Erythroblast (primary cell): ENCODE measurements around the gene SAP130.
A peak's percentile ranks its signal among the peaks of the same experiment; 100 is the strongest.

Experiments
- DNase-seq, 2 experiments: peaks; one replicate each; lab custom pipeline; 2025; lab: John Stamatoyannopoulos, UW
- GATA1 ChIP-seq: IDR thresholded peaks from 2 replicates; pipeline ENCODE4 v1.6.1; 2011; ENCODE audit warnings: low read depth, mild to moderate bottlenecking, control low read depth, low read length, moderate library complexity
- POLR2A ChIP-seq: IDR thresholded peaks from 2 replicates; pipeline ENCODE4 v1.6.1; 2011; ENCODE audit warnings: mild to moderate bottlenecking, low read length

SAP130 gene

GRCh38 chr2:128003463-128003862 is 24.4 kb downstream of the SAP130 start:
- TF ChIP-seq POLR2A (no peak), GATA1 (no peak)
- no peak for DNase-seq

GRCh38 chr2:127996160-127996559 is 31.7 kb downstream of the SAP130 start:
- no peak for DNase-seq
- TF ChIP-seq POLR2A = no peak
- no peak for TF ChIP-seq GATA1

GRCh38 chr2:127995725-127996124 is 32.1 kb downstream of the SAP130 start:
- DNase-seq = no peak

GRCh38 chr2:127993659-127994058 is 34.2 kb downstream of the SAP130 start:
- no peak for TF ChIP-seq GATA1
- TF ChIP-seq POLR2A = no peak
- no peak for DNase-seq

More at GRCh38 chr2:127995725-127996124, 32.1 kb downstream of the SAP130 start:
- TF ChIP-seq POLR2A (no peak), GATA1 (no peak)

- TF ChIP-seq POLR2A = no peak
- no peak for TF ChIP-seq GATA1
- DNase-seq = no peak
These were observed 36.1 kb downstream of the SAP130 start for GRCh38 chr2:127991742-127992141.

- TF ChIP-seq GATA1 (no peak), POLR2A (no peak)
- no peak for DNase-seq
These were observed 41.2 kb downstream of the SAP130 start for GRCh38 chr2:127986548-127987079.

GRCh38 chr2:127985735-127986134 is 42.1 kb downstream of the SAP130 start:
- no peak for TF ChIP-seq GATA1
- TF ChIP-seq POLR2A = no peak
- no peak for DNase-seq

GRCh38 chr2:127985026-127985734 is 42.7 kb downstream of the SAP130 start:
- TF ChIP-seq GATA1 (no peak), POLR2A (no peak)
- no peak for DNase-seq

- TF ChIP-seq POLR2A (no peak), GATA1 (no peak)
- DNase-seq = no peak
These were observed 43.3 kb downstream of the SAP130 start for GRCh38 chr2:127984551-127984950.

- TF ChIP-seq GATA1 (no peak), POLR2A (no peak)
- DNase-seq = no peak
These were observed 58.4 kb downstream of the SAP130 start for GRCh38 chr2:127969446-127969845.

GRCh38 chr2:127968610-127969339 is 59.1 kb downstream of the SAP130 start:
- no peak for DNase-seq
- TF ChIP-seq GATA1 = no peak
- no peak for TF ChIP-seq POLR2A

GRCh38 chr2:127961729-127962128 is 66.1 kb downstream of the SAP130 start:
- DNase-seq = no peak

GRCh38 chr2:127957240-127957639 is 70.6 kb downstream of the SAP130 start:
- TF ChIP-seq GATA1 = no peak
- no peak for TF ChIP-seq POLR2A
- no peak for DNase-seq

More at GRCh38 chr2:127961729-127962128, 66.1 kb downstream of the SAP130 start:
- TF ChIP-seq GATA1 = no peak
- no peak for TF ChIP-seq POLR2A

GRCh38 chr2:127954857-127955256 is 73.0 kb downstream of the SAP130 start:
- TF ChIP-seq GATA1 (no peak), POLR2A (no peak)
- no peak for DNase-seq

- peak in 1 of 2 experiments; percentile 58 for DNase-seq
- TF ChIP-seq POLR2A = no peak
- no peak for TF ChIP-seq GATA1
These were observed 74.0 kb downstream of the SAP130 start for GRCh38 chr2:127953849-127954248.

- TF ChIP-seq POLR2A = no peak
- TF ChIP-seq GATA1 = no peak
- no peak for DNase-seq
These were observed 74.6 kb downstream of the SAP130 start for GRCh38 chr2:127953128-127953718.
